Activated CD4-positive, alpha-beta T cell treated with anti-CD3 and anti-CD28 coated beads, Interleukin-2, amount 50 U/mL, for 4 hours (primary cell): ENCODE results near the gene KIF16B.

ENCODE experiments used
- DNase-seq, 2 experiments: peaks; one replicate each; pipeline ENCODE4 v3.0.0-alpha.2; 2020

Gene KIF16B

GRCh38 chr20:16388731-16389130 is 184.5 kb downstream of the KIF16B start:
- no peak for DNase-seq

DNA sequence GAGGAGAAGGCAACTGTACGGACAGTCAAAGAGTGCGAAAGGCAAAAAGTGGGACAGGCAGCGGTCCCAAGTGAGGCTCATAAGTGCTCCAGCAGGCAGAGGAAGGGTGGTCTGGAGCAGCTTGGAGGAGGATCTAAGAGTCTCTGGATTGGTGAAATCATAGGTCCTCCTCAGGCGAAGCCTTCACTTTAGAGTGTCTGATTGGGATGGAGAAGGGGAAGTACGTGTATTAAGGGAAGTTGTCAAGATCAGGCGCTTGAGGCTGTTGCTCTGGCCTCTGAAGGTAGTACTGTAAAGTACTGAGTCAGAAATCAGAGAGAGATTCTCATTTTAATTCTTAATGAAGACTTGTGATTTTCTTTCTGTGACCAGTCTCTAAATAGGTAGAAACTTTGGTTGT is 185.6 kb downstream of the KIF16B start:
- no peak for DNase-seq

DNA sequence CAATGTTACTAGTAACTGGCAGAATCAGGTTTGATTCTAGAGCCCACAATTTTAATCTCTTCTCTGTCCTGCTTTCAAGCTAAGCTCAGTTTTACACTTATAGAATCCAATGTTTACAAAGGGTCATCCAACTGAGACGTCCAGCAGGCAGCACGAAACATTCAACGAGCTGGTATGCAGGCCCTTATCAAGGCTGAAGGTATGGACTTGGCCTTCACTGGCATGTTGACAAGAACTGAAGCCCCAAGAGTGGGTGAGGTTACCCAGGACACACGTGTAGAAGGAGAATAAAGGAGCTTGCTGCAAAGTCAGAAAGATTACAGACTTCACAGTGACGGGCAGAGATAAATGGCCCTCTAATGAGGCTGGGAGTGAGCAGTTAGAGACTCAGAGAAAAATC is 187.4 kb downstream of the KIF16B start:
- no peak for DNase-seq

- DNase-seq = no peak
Measured at GRCh38 chr20:16385462-16385861, 187.8 kb downstream of the KIF16B start.

GRCh38 chr20:16381444-16381843 is 191.8 kb downstream of the KIF16B start:
- DNase-seq = no peak

- no peak for DNase-seq
Measured at GRCh38 chr20:16378712-16379370, 194.4 kb downstream of the KIF16B start.

- no peak for DNase-seq
Measured at GRCh38 chr20:16378122-16378521, 195.1 kb downstream of the KIF16B start.

GRCh38 chr20:16369441-16369840 is 203.8 kb downstream of the KIF16B start:
- DNase-seq = no peak

- DNase-seq = no peak
Measured at GRCh38 chr20:16368645-16369292, 204.5 kb downstream of the KIF16B start.

DNA sequence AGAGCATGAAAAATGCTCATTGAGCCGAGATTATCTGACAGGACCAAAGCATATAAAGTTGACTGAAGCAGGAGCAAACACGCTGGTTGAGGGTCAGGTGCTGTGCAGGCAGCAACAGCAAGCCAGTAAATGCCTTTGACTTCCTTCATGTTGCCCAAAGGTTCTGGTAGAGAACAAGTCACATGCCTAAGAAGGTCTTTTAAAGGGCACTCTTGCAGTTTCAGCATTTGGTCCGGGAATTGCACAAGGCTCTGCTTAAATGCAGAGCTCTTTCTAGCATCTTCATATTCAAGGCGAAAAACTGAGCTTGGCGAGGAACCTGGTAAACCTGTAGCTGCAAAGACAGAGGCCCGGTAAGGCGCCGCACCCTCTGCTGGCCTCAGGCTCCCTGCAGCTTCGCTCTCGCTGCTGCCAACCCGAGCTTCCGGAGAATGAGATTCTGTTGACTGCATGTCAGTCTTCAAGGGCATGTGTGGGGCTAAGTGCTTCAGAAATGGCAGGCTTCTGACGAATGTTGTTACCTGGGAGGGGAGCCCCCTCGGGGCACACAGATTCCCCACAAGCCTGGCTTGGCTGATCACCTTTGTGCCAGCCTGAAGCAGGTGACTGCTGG is 205.2 kb downstream of the KIF16B start:
- no peak for DNase-seq

DNA sequence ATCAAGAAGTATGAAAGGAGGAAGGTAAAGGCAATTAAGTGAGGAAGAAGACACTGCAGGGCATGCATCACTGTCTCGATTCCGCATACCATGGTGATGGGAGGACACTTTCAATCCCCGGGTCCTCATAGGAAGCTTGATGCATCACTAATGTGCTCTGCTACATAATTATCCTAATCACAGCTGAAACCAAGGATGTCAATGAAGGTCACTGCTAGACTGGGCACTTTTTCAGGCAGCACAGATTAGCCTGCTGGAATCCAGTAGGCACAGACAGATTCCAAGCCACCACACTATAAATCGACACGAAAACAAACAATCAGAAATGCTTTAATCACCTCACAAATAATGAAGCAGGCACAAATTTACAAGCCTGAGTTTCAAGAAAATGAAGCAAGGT is 206.7 kb downstream of the KIF16B start:
- no peak for DNase-seq

DNA sequence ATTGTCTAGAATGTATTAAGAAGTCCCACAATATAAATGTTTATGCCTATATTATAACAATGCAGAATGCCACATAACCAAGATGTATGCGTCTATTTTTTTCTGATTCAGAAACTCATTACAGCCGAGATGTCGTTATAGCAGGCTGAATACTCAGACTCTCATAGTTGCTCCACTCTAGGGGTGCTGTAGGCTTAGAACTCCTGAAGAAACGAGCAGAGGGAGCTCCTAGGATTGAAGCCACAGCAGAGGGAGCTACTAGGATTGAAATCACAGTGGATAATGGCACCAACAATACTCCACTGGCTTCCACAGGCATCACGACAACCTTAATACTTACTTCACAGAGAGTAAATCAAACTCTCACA is 208.9 kb downstream of the KIF16B start:
- DNase-seq = no peak

DNA sequence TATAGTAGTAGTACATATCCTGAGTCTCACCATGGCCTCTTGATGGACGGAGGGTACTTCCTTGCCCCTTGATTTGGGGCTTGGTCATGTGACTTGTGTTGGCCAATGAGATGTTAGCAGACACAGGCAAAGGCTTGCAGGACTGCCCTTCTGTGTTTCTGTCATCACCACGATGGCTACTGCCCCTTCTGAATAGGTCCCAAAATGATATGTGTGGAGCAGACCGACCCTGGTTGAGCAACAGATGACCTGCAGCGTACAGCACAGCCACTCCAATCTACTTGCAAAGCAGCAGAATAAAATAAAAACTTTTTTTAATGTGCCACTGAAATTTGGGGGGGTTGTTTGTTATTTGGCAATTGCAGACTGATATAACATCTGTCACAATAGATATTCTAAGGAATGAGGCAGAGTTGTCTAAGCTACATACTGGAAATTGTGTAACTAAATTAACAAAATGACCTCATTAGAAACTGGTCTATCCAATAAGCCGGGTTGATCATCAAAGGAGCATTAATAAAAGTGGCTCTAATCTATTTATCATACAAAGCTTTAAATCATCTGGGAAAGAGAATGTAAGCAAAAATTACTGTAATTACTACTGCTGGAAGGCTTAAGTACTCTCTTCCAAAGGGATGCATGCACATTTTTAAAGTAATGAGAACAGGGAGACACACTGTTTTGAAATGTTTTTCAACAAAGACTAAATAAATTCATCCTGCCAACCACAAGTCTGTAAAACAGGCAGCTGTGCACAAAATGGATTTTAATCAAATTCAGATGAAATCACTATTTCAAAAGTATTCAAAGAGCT is 209.5 kb downstream of the KIF16B start:
- no peak for DNase-seq

GRCh38 chr20:16362642-16363041 is 210.6 kb downstream of the KIF16B start:
- DNase-seq = no peak

- DNase-seq = no peak
Measured at GRCh38 chr20:16360668-16361067, 212.6 kb downstream of the KIF16B start.

DNA sequence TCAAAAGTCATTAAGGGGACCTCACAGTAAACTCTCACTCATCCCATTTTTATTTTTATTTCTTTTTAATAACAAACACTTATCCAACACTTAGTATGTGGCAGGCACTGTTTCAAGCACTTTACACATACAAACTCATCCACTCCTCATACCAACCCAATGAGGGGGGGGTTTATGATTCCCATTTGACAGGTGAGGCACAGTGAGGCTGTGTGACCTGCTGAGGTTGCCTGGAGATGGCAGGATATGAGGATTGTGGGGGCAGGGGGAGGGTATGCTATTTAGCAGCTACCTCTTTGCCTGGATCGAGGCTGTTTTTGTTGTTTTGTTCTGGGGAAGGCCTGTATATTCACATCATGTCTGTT is 219.8 kb downstream of the KIF16B start:
- no peak for DNase-seq

DNA sequence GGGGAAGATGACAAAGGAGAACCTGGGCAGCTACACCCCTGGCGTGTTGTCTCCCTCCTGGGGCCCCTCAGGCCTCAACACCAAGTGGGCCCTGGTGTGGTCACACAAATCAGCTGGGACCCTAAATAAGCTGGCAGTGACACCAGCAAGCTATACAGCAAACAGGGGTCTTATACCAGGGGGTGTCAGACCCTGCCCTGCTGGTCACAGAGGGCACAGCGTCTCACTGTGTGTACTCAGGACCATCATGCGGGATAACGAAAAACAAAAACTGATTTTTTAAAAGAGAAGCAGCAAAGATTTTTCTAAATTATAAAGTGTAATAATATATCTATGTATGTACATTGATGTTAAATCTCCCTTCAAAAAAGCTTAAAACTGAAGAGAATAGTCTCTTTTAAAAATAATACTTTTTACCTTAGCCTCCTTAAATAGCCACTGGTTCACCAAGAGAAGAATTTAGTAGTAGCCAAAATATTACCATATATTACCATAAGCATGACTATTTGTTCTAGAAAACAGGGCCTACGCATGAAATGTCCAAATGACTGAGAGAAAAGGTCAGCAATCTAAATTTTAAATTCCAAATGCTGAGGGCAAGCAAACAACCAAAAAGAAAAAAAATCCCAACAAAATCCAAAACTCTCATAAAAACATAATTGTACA is 220.4 kb downstream of the KIF16B start:
- DNase-seq = no peak

GRCh38 chr20:16352321-16352720 is 220.9 kb downstream of the KIF16B start:
- DNase-seq = no peak

DNA sequence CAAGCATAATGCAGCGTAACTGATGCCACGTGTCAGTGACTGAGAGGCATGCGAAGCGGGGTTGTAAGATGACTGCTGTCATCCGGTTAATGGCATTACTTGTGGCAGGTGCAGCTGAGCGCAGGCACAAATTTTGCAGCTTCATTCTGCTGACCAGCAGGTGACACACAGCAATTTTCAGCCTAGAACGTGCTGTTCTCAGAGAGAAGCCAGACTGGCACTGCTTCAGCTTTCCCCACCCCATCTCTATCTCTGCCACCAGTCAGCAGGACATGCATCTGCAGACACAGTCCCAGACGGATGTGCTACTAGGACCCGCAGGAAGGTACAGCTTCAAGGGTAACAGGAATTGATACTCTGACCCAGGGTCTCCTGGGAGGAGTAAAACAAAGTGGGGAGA is 221.8 kb downstream of the KIF16B start:
- DNase-seq = no peak

DNA sequence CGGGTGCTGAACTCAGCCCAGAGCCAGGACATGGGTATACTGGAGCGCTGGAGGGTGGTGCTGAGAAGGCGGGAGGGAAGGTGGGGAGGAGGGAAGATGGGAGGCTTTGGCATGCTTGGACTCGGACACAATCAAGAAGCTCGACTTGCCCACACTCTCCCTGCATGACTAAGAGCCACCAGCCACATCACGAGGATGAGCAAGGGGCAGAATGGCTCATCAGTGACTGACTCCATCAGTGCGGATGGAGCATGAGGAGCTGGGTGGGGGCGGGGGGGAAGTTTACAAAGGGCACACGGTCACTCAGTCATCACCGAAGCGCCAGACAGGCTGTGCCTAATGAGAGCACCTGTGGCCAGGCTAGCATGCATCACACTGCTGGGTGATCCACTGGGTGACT is 222.8 kb downstream of the KIF16B start:
- no peak for DNase-seq

- DNase-seq = no peak
Measured at GRCh38 chr20:16349523-16350260, 223.6 kb downstream of the KIF16B start.

GRCh38 chr20:16346956-16347355 is 226.3 kb downstream of the KIF16B start:
- no peak for DNase-seq

DNA sequence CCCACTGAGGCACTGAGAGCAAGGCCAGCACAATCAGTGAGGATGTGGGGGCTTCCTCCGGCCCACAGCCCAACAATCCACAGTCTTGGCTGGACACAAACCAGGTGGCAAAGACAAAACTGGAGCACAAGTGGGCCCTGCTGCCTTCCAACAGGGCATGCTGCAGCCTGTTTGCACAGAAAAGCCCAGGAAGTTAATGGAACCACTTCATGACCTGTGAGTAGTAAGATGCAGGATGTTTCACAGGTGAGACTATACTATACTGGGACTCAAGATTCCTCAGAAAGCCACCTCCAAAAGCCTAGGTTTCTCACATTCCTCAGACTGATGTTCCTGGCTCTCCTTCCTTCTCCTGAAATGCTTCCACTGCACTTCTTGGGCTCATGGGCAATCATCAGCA is 235.5 kb downstream of the KIF16B start:
- DNase-seq = no peak
